ENCODE data around the gene PPCS. TPM values are rescaled to one million over a fixed set of nuclear protein-coding genes. Genes with fewer than 3 reads are reported as not detected.

PPCS gene
- total and polyA plus RNA-seq, 9 of the 15 experiments (the other 6 are each of a cell fraction or from before 2014, with no cell fraction given), result 7.9 to 34.6 (median 14.8) TPM

- no peak for TF ChIP-seq ZNF511 (CRISPR knock-in tag; IDR thresholded peaks at IDR 0.05)
- no peak for TF ChIP-seq BRD4 (IDR thresholded peaks at IDR 0.05)
- TF ChIP-seq ESRRA (IDR thresholded peaks at IDR 0.05; ENCODE audit: borderline replicate concordance, low read depth), result no peak
- TF ChIP-seq ZNF212 (CRISPR knock-in tag; IDR thresholded peaks at IDR 0.05), result no peak
- no peak for TF ChIP-seq SMARCC2 (IDR thresholded peaks at IDR 0.05; ENCODE audit: low read depth)
- TF ChIP-seq SRF (CRISPR knock-in tag; IDR thresholded peaks at IDR 0.05), result no peak
These were observed 23.0 kb upstream of the PPCS start (continued) for GRCh38 chr1:42433369-42433768.

- H3K9me1 ChIP-seq (ENCODE audit: control insufficient read depth, insufficient read depth, low read length), result no peaks in the 10 kb centered on the region
- DNase-seq (ENCODE audit: extremely low read depth in 1 of 4, low spot score in 3 of 4) (no peak), FAIRE-seq (no peak), ATAC-seq (no peak)
- in situ Hi-C loops (cut with MboI), result no loop called here
- intact Hi-C loops (cut with micrococcal nuclease), result no loop called here
- ChIA-PET POLR2A (interaction anchor here (0.6 to 1.8 kb wide), 3 partner anchors 15 to 638 kb away, joined by 3 to 5 read pairs (median 5); no protein-coding TSS in a partner anchor), CTCF (ENCODE audit: low intra/inter-chr PET ratio) (no interaction called here)
- H2AFZ ChIP-seq (ENCODE audit: low read depth, low read length), result no peak overlapping the region
- no peaks in the 10 kb centered on the region for H3K79me2 ChIP-seq (ENCODE audit: control insufficient read depth, insufficient read depth, low read length)
- H3K27ac ChIP-seq (ENCODE audit: extremely low read depth, low read depth, low read length), result no peak overlapping the region
- no peaks in the 10 kb centered on the region for H3K4me1 ChIP-seq (replicated peaks in 1 of 2; ENCODE audit: control insufficient read depth in 2 of 2, insufficient read depth in 2 of 2, low read length in 2 of 2)
- no peak overlapping the region for H3K4me2 ChIP-seq (ENCODE audit: insufficient read depth, low read length)
- no peak overlapping the region for H3K9ac ChIP-seq (ENCODE audit: insufficient read depth in 1 of 2, low read depth in 2 of 2, low read length in 2 of 2)
- TF ChIP-seq MECOM (CRISPR knock-in tag; IDR thresholded peaks at IDR 0.05), result no peak
- TF ChIP-seq FOXJ3 (CRISPR knock-in tag; IDR thresholded peaks at IDR 0.05), result no peak
- no peak for TF ChIP-seq THAP7 (CRISPR knock-in tag; IDR thresholded peaks at IDR 0.05)
- no peak for TF ChIP-seq SMARCA5 (IDR thresholded peaks at IDR 0.05)
- TF ChIP-seq GTF2A2 (tag; IDR thresholded peaks at IDR 0.05), result no peak
- no peak for TF ChIP-seq KLF1 (tag; IDR thresholded peaks at IDR 0.05)
- no peak for TF ChIP-seq ZFX (CRISPR knock-in tag; IDR thresholded peaks at IDR 0.05)
- no peak for TF ChIP-seq PHB2 (IDR thresholded peaks at IDR 0.05; ENCODE audit: low read depth)
- no peak for TF ChIP-seq ZNF707 (CRISPR knock-in tag; conservative IDR thresholded peaks at IDR 0.05)
- no peak for TF ChIP-seq CBX3 (IDR thresholded peaks at IDR 0.05; ENCODE audit: borderline replicate concordance in 1 of 2, low read length in 2 of 2)
- TF ChIP-seq GABPB1 (CRISPR knock-in tag; IDR thresholded peaks at IDR 0.05), result no peak
- no peak for TF ChIP-seq GTF2E2 (tag; IDR thresholded peaks at IDR 0.05)
- no peak for TF ChIP-seq ZNF12 (CRISPR knock-in tag; IDR thresholded peaks at IDR 0.05)
- no peak for TF ChIP-seq RUNX1 (IDR thresholded peaks at IDR 0.05; ENCODE audit: low read depth)
- no peak for TF ChIP-seq FOS (IDR thresholded peaks at IDR 0.05; ENCODE audit: extremely low read depth, insufficient read length)
- TF ChIP-seq POLR2A (conservative IDR thresholded peaks at IDR 0.05), result no peak
- TF ChIP-seq SRF (CRISPR knock-in tag; IDR thresholded peaks at IDR 0.05), result no peak
- TF ChIP-seq HDAC2 (IDR thresholded peaks at IDR 0.05), result no peak
- TF ChIP-seq NFE2 (IDR thresholded peaks at IDR 0.05; ENCODE audit: low read depth), result no peak
- no TSS peak for BruUV-seq (replicated peaks)
- WGBS (ENCODE audit: insufficient coverage, low coverage, missing lambda C conversion rate), result 0% methylated on average over 4 of the region's 4 CpGs
- H3K36me3 ChIP-seq (ENCODE audit: control insufficient read depth, insufficient read depth, low read length), result no peaks in the 10 kb centered on the region
- H3K4me3 ChIP-seq, result no peak overlapping the region
- peaks cover 21 to 36% of the 10 kb centered on the region in 2 experiments for H3K27me3 ChIP-seq (ENCODE audit: control insufficient read depth in 2 of 2, insufficient read depth in 2 of 2, low read length in 2 of 2)
- no peaks in the 10 kb centered on the region for H3K9me3 ChIP-seq (replicated peaks; ENCODE audit: control insufficient read depth, insufficient read depth, low read depth, low read length)
- H4K20me1 ChIP-seq (replicated peaks; ENCODE audit: control insufficient read depth, insufficient read depth, low read length), result no peaks in the 10 kb centered on the region
These were observed 22.0 kb upstream of the PPCS start for GRCh38 chr1:42434340-42434739.

All from K562 (cell line).